ENCODE results near the gene RUBCN. TPM values are rescaled to one million over a fixed set of nuclear protein-coding genes. Genes with fewer than 3 reads are reported as not detected.

RUBCN gene
- total RNA-seq, 1 experiment from 2014 or later, result 25.6 TPM

DNA sequence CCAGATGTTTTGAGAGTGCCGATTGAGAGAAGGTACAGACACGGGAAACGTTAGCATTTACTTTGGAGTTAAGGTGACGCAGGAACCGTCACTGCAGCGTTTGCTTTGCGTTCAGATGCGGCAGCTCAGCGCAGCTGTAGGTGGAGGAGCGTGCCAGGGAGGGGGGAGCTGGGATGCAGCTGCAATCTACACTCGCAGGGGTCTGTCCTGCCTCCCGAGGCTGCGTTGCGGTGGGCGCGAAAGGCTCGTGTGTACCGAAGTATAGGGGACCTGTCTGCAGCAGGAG, 12.6 kb upstream of the RUBCN start:
- peak overlapping the region; percentile 87 for H3K27ac ChIP-seq (ENCODE audit: low read depth, low read length, poor library complexity, severe bottlenecking)
- H3K36me3 ChIP-seq (ENCODE audit: insufficient read depth, low read length, poor library complexity, severe bottlenecking), result no peaks in the 10 kb centered on the region
- TF ChIP-seq CTCF (conservative IDR thresholded peaks at IDR 0.05; ENCODE audit: low read depth, low read length) (no peak), EZH2 (IDR thresholded peaks at IDR 0.05; ENCODE audit: borderline replicate concordance, low read depth, low read length, poor library complexity, severe bottlenecking) (no peak)
- DNase-seq (ENCODE audit: low spot score), result no peak
- peak overlapping the region; percentile 86 for H3K4me3 ChIP-seq (ENCODE audit: low read depth, low read length, poor library complexity, severe bottlenecking)
- H3K27me3 ChIP-seq (replicated peaks; ENCODE audit: insufficient read depth, low read depth, low read length, poor library complexity), result no peaks in the 10 kb centered on the region
- POLR2A ChIA-PET (ENCODE audit: low non-redundant PET), result no interaction called here
- CTCF ChIA-PET, result interaction anchor here (0.5 kb wide), 1 partner anchor 79 kb away, joined by 5 read pairs; no protein-coding TSS in a partner anchor
- intact Hi-C loops (cut with micrococcal nuclease; ENCODE audit: unreplicated experiment), result no loop called here
- no peaks in the 10 kb centered on the region for H3K4me1 ChIP-seq (ENCODE audit: insufficient read depth, low read length, poor library complexity, severe bottlenecking)
- H3K9me3 ChIP-seq (ENCODE audit: low read depth, low read length, poor library complexity, severe bottlenecking), result no peaks in the 10 kb centered on the region
- no TSS peak for BruUV-seq (replicated peaks)

DNA sequence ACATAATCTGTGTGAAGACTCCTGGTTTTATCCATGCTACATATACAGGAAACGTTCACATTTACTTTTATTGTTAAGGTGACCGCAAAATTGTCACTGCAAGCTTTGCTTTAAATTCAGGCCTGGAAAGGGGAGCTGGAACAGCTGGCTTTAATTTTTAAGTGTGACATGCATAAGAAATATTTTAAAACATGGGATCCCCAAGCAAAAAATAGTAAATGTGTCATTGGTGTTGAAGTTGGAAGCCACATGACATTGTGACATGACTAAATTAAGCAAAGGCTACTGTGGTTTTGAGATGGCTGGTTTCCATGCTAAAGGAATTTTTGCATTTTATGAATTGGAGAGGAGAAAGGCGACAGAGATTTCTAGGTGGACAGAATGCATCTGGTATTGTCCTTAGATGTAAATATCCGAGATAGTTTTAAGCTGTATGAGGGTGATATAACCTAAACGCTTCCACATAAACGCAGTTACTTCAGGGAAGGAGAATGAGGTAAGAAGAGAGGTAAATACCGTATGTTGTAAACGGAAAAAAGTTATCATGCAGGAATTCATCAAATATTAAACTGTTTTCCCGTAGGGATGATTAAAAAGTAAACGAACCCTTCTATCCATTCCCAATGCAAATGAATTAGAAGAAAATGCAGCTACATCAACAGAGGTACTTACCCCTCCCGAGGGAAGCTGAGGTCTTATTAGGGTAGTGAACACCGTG, 12.1 kb upstream of the RUBCN start:
- peak; percentile 73 for DNase-seq (ENCODE audit: low spot score)
- ChIA-PET CTCF (interaction anchor here (0.5 kb wide), 1 partner anchor 79 kb away, joined by 5 read pairs; no protein-coding TSS in a partner anchor), POLR2A (ENCODE audit: low non-redundant PET) (no interaction called here)
- Histone ChIP-seq H3K27ac (ENCODE audit: low read depth, low read length, poor library complexity, severe bottlenecking) (peak overlapping the region; percentile 87), H3K9me3 (ENCODE audit: low read depth, low read length, poor library complexity, severe bottlenecking) (no peaks in the 10 kb centered on the region), H3K36me3 (ENCODE audit: insufficient read depth, low read length, poor library complexity, severe bottlenecking) (no peaks in the 10 kb centered on the region), H3K4me3 (ENCODE audit: low read depth, low read length, poor library complexity, severe bottlenecking) (peak overlapping the region; percentile 86), H3K27me3 (replicated peaks; ENCODE audit: insufficient read depth, low read depth, low read length, poor library complexity) (no peaks in the 10 kb centered on the region), H3K4me1 (ENCODE audit: insufficient read depth, low read length, poor library complexity, severe bottlenecking) (no peaks in the 10 kb centered on the region)
- no peak for TF ChIP-seq EZH2 (IDR thresholded peaks at IDR 0.05; ENCODE audit: borderline replicate concordance, low read depth, low read length, poor library complexity, severe bottlenecking)
- no peak for TF ChIP-seq CTCF (conservative IDR thresholded peaks at IDR 0.05; ENCODE audit: low read depth, low read length)
- intact Hi-C loops (cut with micrococcal nuclease; ENCODE audit: unreplicated experiment), result no loop called here
- TSS peak; percentile 57 for BruUV-seq (replicated peaks)

DNA sequence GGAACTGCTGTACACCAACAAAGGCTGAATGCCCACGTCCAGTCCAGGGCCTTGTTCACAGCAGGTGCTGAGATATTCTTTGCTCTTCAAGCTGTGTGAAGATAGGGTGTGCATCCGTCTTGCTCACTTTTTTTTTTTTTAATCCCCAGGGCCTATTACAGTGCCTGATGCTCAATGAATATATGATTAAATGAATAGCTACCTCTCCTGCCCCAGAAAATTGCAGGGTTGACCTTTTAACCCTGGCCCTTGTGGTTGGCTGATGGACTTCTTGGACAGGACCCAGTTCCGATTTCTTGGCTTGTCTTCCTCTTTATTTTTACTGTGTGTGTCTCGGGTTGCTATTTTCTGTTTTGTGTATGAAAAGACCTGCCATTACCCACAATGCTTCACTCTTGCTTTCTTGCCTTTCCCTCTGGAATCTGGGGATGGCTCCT, 10.1 kb upstream of the RUBCN start:
- Histone ChIP-seq H3K4me1 (ENCODE audit: insufficient read depth, low read length, poor library complexity, severe bottlenecking) (no peaks in the 10 kb centered on the region), H3K27me3 (replicated peaks; ENCODE audit: insufficient read depth, low read depth, low read length, poor library complexity) (no peaks in the 10 kb centered on the region), H3K36me3 (ENCODE audit: insufficient read depth, low read length, poor library complexity, severe bottlenecking) (no peaks in the 10 kb centered on the region), H3K9me3 (ENCODE audit: low read depth, low read length, poor library complexity, severe bottlenecking) (no peaks in the 10 kb centered on the region), H3K4me3 (ENCODE audit: low read depth, low read length, poor library complexity, severe bottlenecking) (no peak overlapping the region), H3K27ac (ENCODE audit: low read depth, low read length, poor library complexity, severe bottlenecking) (peak overlapping the region; percentile 26)
- intact Hi-C loops (cut with micrococcal nuclease; ENCODE audit: unreplicated experiment), result no loop called here
- TF ChIP-seq CTCF (conservative IDR thresholded peaks at IDR 0.05; ENCODE audit: low read depth, low read length) (no peak), EZH2 (IDR thresholded peaks at IDR 0.05; ENCODE audit: borderline replicate concordance, low read depth, low read length, poor library complexity, severe bottlenecking) (no peak)
- no peak for DNase-seq (ENCODE audit: low spot score)
- ChIA-PET CTCF (no interaction called here), POLR2A (ENCODE audit: low non-redundant PET) (no interaction called here)
- no TSS peak for BruUV-seq (replicated peaks)
